ENCODE data around the gene PRAMEF26. TPM values are rescaled to one million over a fixed set of nuclear protein-coding genes. Genes with fewer than 3 reads are reported as not detected.
"Not testable (repeated sequence)": the region's sequence is repeated elsewhere in the genome, so short reads cannot be mapped to it uniquely, and the experiment has no call there.

The PRAMEF26 gene
- total RNA-seq (2021; fragmentation: NEBNext Ultra II Directional; extraction: Animal tissue kit (Norgen Biotek cat#: 25700)) (not detected in 2 replicates), polyA plus RNA-seq (2011; rRNA removed) (not detected in 2 replicates), polyA minus RNA-seq (2011; rRNA and poly(A)+ RNA removed) (not detected in 2 replicates)
- not detected for polyA plus RNA-seq (2011; cell fraction: cytosol; rRNA removed)
- not detected for polyA plus RNA-seq (2011; cell fraction: nucleus; rRNA removed)
- not detected in 4 replicates for polyA plus RNA-seq (2012, experiment 1 of 2)
- not detected for polyA plus RNA-seq (2012, experiment 2 of 2)
- not detected for polyA plus RNA-seq (2013, experiment 1 of 2)
- polyA plus RNA-seq (2013, experiment 2 of 2), result not detected
- not detected for polyA minus RNA-seq (2011; cell fraction: cytosol; rRNA and poly(A)+ RNA removed)
- polyA minus RNA-seq (2011; cell fraction: nucleus; rRNA and poly(A)+ RNA removed), result not detected
- long read RNA-seq, experiment 1, result 0 reads
- long read RNA-seq, experiment 2, result 0 reads

DNA sequence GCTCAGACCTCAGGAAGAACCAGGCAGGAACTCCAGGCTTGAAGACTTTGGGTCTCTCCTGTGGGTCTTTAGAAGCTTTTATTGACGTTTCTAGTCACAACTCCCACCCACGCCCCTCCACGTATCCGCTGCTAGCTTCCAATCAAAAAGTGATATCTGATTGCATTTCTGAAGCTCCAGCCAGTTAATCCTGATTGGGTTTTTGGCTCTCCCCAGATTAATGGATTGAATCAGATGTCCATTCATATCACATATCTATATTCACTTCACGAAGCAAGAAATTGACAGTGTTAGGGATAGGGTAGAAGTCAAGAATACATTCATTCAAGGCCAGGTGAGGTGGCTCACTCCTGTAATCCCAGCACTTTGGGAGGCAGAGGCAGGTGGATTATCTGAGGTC lies at the start of gene PRAMEF26:
Gene PRAMEF26, minus strand, starts transcription at position 101 of the 400 bp plus-strand sequence. CDS start 2,914 bp downstream, outside the sequence.
- H3K4ac ChIP-seq (replicated peaks; ENCODE audit: insufficient read length, low read depth, low read length); H3K4me1 ChIP-seq (replicated peaks in 1 of 4; ENCODE audit: control insufficient read depth in 3 of 4, insufficient read depth in 4 of 4, low read length in 3 of 4); H2BK5ac ChIP-seq (ENCODE audit: low read depth, low read length); H3K27ac ChIP-seq (ENCODE audit: low read depth, low read length); H3K27me3 ChIP-seq (replicated peaks in 1 of 4; ENCODE audit: control insufficient read depth in 3 of 4, extremely low read depth in 1 of 4, insufficient read depth in 3 of 4, low read length in 3 of 4); H4K5ac ChIP-seq (ENCODE audit: insufficient read length, low read depth, low read length); H3K14ac ChIP-seq (ENCODE audit: insufficient read length); FAIRE-seq; H3K4me2 ChIP-seq (ENCODE audit: insufficient read depth in 1 of 2, low read depth in 2 of 2, low read length in 2 of 2); H3K9ac ChIP-seq (replicated peaks in 1 of 4; ENCODE audit: extremely low read depth in 1 of 4, low read depth in 3 of 4, low read length in 3 of 4); H3K4me3 ChIP-seq (ENCODE audit: extremely low read depth in 1 of 4, insufficient read depth in 2 of 4, low read depth in 3 of 4, low read length in 4 of 4); H4K20me1 ChIP-seq (replicated peaks in 1 of 2; ENCODE audit: control insufficient read depth in 1 of 2, insufficient read depth in 2 of 2, low read length in 2 of 2); H3K9me3 ChIP-seq (ENCODE audit: insufficient read depth in 2 of 2, low read depth in 1 of 2, low read length in 1 of 2); H4K91ac ChIP-seq (replicated peaks; ENCODE audit: insufficient read length, low read length); H3K79me1 ChIP-seq (ENCODE audit: low read depth, low read length); H3K79me2 ChIP-seq (ENCODE audit: control insufficient read depth in 1 of 2, insufficient read depth in 2 of 2, low read length in 2 of 2); H3K36me3 ChIP-seq (ENCODE audit: control insufficient read depth in 2 of 4, insufficient read depth in 4 of 4, low read length in 3 of 4); H2BK20ac ChIP-seq (ENCODE audit: low read length); H2BK15ac ChIP-seq (ENCODE audit: low read length); H3K23ac ChIP-seq (ENCODE audit: insufficient read length); DNase-seq (ENCODE audit: low read depth in 1 of 2, low spot score in 2 of 2); H3K56ac ChIP-seq (replicated peaks; ENCODE audit: insufficient read length, low read depth, low read length); H2AFZ ChIP-seq (ENCODE audit: low read length); H3K18ac ChIP-seq (ENCODE audit: extremely low read depth, low read length); H4K8ac ChIP-seq (ENCODE audit: extremely low read depth, insufficient read depth, low read length); H2BK120ac ChIP-seq (replicated peaks; ENCODE audit: low read depth, low read length); CTCF ChIA-PET (ENCODE audit: partially characterized antibody); H2BK12ac ChIP-seq (ENCODE audit: low read depth, low read length); H3K23me2 ChIP-seq (ENCODE audit: low read depth, low read length); H2AK5ac ChIP-seq (ENCODE audit: low read depth, low read length); POLR2A ChIA-PET (ENCODE audit: partially characterized antibody): not testable (repeated sequence)
- no CpG with 5 or more reads among the region's 5 CpGs for WGBS, 2 experiments (ENCODE audit: extremely low coverage in 1 of 2, insufficient coverage in 1 of 2, insufficient read length in 1 of 2, insufficient replicate concordance in 2 of 2, low coverage in 1 of 2, low lambda C conversion rate in 2 of 2, missing lambda C conversion rate in 1 of 2)

DNA sequence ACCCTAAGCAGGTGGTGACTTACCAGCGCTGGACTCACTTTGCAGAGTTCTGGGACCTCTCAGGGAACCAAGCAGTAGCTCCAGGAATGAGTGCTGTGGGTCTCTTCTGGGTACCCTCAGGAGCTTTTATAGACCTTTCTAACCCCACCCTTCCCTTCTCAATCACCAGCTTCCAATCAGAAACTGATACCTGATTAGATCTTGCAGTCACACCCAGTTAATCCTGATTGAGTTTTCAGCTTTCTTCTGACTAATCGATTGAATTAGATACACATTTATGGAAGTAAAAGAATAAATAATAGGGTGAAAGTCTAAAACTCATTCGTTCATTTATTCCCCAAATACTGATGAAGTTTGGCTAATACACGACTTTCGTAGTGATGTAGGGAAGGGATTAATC lies 45.5 kb upstream of the PRAMEF26 start, which contains the start of gene PRAMEF13:
Gene PRAMEF13, minus strand, starts transcription at position 101 of the 400 bp plus-strand sequence. CDS start 1,820 bp downstream, outside the sequence.
- H2BK20ac ChIP-seq (ENCODE audit: low read length); H3K4me2 ChIP-seq (ENCODE audit: insufficient read depth in 1 of 2, low read depth in 2 of 2, low read length in 2 of 2); H3K36me3 ChIP-seq (ENCODE audit: control insufficient read depth in 2 of 4, insufficient read depth in 4 of 4, low read length in 3 of 4); H2BK120ac ChIP-seq (replicated peaks; ENCODE audit: low read depth, low read length); H2BK12ac ChIP-seq (ENCODE audit: low read depth, low read length); H2BK5ac ChIP-seq (ENCODE audit: low read depth, low read length); H3K18ac ChIP-seq (ENCODE audit: extremely low read depth, low read length); H3K23ac ChIP-seq (ENCODE audit: insufficient read length); H3K4me1 ChIP-seq (replicated peaks in 1 of 4; ENCODE audit: control insufficient read depth in 3 of 4, insufficient read depth in 4 of 4, low read length in 3 of 4); H4K5ac ChIP-seq (ENCODE audit: insufficient read length, low read depth, low read length); H3K56ac ChIP-seq (replicated peaks; ENCODE audit: insufficient read length, low read depth, low read length); H3K14ac ChIP-seq (ENCODE audit: insufficient read length); H2BK15ac ChIP-seq (ENCODE audit: low read length); H3K4ac ChIP-seq (replicated peaks; ENCODE audit: insufficient read length, low read depth, low read length); H3K27me3 ChIP-seq (replicated peaks in 1 of 4; ENCODE audit: control insufficient read depth in 3 of 4, extremely low read depth in 1 of 4, insufficient read depth in 3 of 4, low read length in 3 of 4); H4K20me1 ChIP-seq (replicated peaks in 1 of 2; ENCODE audit: control insufficient read depth in 1 of 2, insufficient read depth in 2 of 2, low read length in 2 of 2); H3K9ac ChIP-seq (replicated peaks in 1 of 4; ENCODE audit: extremely low read depth in 1 of 4, low read depth in 3 of 4, low read length in 3 of 4); H3K23me2 ChIP-seq (ENCODE audit: low read depth, low read length); H2AFZ ChIP-seq (ENCODE audit: low read length); DNase-seq (ENCODE audit: low read depth in 1 of 2, low spot score in 2 of 2); H3K27ac ChIP-seq (ENCODE audit: low read depth, low read length); H4K8ac ChIP-seq (ENCODE audit: extremely low read depth, insufficient read depth, low read length); POLR2A ChIA-PET (ENCODE audit: partially characterized antibody); H3K9me3 ChIP-seq (ENCODE audit: insufficient read depth in 2 of 2, low read depth in 1 of 2, low read length in 1 of 2); CTCF ChIA-PET (ENCODE audit: partially characterized antibody); H3K4me3 ChIP-seq (ENCODE audit: extremely low read depth in 1 of 4, insufficient read depth in 2 of 4, low read depth in 3 of 4, low read length in 4 of 4); H3K79me2 ChIP-seq (ENCODE audit: control insufficient read depth in 1 of 2, insufficient read depth in 2 of 2, low read length in 2 of 2); H3K79me1 ChIP-seq (ENCODE audit: low read depth, low read length); FAIRE-seq; H4K91ac ChIP-seq (replicated peaks; ENCODE audit: insufficient read length, low read length); H2AK5ac ChIP-seq (ENCODE audit: low read depth, low read length): not testable (repeated sequence)
- no CpG with 5 or more reads among the region's 5 CpGs for WGBS, 2 experiments (ENCODE audit: extremely low coverage in 1 of 2, insufficient coverage in 1 of 2, insufficient read length in 1 of 2, insufficient replicate concordance in 2 of 2, low coverage in 1 of 2, low lambda C conversion rate in 2 of 2, missing lambda C conversion rate in 1 of 2)

Measured in H1 (cell line).